ACC112 (cell line): ENCODE results near the gene SMIM30.
A peak's percentile ranks its signal among the peaks of the same experiment; 100 is the strongest.
"Not testable (repeated sequence)": the region's sequence is repeated elsewhere in the genome, so short reads cannot be mapped to it uniquely, and the experiment has no call there.

Experiments used
- H2AFZ ChIP-seq: fragments of 200-600 bp; sonication (generic); one replicate; pipeline ENCODE4 v1.6.0; 2017; ENCODE audit warnings: antibody characterized with exemption, low read length; ENCODE audit not compliant: unreplicated experiment
- H3K27ac ChIP-seq: fragments of 200-600 bp; sonication (generic); 2 replicates; pipeline ENCODE4 v1.5.1; 2014; ENCODE audit warnings: low read depth, mild to moderate bottlenecking, antibody characterized with exemption, low read length, moderate library complexity
- H3K27me3 ChIP-seq: fragments of 200-600 bp; sonication (generic); 2 replicates; pipeline ENCODE4 v1.6.1; 2014; ENCODE audit warnings: mild to moderate bottlenecking, antibody characterized with exemption, low read length, moderate library complexity, mixed read lengths; ENCODE audit not compliant: insufficient read depth
- H3K36me3 ChIP-seq: fragments of 200-600 bp; sonication (generic); 2 replicates; pipeline ENCODE4 v1.6.1; 2016; ENCODE audit warnings: mild to moderate bottlenecking, antibody characterized with exemption, low read length, moderate library complexity, mixed read lengths; ENCODE audit not compliant: insufficient read depth
- H3K4me1 ChIP-seq: fragments of 200-600 bp; sonication (generic); one replicate; pipeline ENCODE4 v1.6.1; 2016; ENCODE audit warnings: low read length, mixed read lengths; ENCODE audit not compliant: insufficient read depth, unreplicated experiment, control insufficient read depth
- H3K4me3 ChIP-seq: fragments of 200-600 bp; sonication (generic); 2 replicates; pipeline ENCODE4 v1.5.1; 2014; ENCODE audit warnings: mild to moderate bottlenecking, low read depth, low read length
- H3K79me2 ChIP-seq: fragments of 200-600 bp; sonication (generic); one replicate; pipeline ENCODE4 v1.6.0; 2016; ENCODE audit warnings: low read length; ENCODE audit not compliant: control insufficient read depth, unreplicated experiment, insufficient read depth

SMIM30 gene, protein sequence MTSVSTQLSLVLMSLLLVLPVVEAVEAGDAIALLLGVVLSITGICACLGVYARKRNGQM

DNA sequence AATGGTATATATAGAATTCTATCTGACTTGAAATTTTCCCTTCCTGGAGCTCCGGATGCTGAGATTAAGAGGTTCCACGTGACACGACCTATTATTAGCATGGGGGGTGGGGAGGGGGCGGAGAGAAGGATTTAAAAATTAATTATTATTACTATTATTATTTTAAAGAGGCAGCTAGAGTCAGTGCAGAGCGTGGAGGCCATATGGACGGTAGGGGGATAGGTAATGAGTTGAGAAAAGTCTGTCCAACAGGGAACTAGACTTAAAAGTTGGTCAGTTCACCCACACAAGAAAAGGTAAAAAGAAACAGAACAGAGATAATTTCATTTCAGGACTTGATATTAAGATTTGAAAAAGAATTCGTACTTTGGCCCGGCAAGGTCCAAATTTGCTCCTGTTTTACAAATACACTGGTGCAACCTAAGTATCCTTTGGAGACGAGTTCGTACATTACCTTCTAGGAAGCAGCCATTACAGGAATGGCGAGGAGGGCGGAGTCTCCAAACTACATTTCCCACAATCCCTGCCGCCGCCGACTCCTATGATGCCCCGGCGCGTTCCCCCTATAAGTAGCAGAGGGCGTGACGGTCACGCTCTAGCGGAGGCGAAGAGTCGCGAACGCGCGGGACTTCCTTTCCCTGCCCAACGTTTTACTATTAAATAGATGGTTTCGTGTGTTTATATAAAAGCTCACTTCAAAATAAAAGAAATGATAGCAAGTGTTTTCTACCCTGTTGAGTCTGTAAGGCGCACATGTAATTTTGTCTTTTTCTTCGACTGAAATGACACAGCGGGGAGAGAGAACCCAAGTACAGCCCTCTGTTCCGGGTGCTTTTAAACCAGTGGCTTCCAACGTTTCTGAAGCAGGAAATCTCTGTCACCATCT lies at the start of gene SMIM30:
TSS of gene SMIM30 (minus strand) at position 481 of the 886 bp plus-strand sequence. CDS start 976 bp downstream, outside the sequence.
- Histone ChIP-seq H3K27ac (peak within 1 kb of the TSS; percentile 29; the same call in 1 of the 2 replicates), H3K4me3 (peak within 1 kb of the TSS; percentile 88), H3K36me3 (peaks cover 8% of the 10 kb centered on the region; the same call in 1 of the 2 replicates), H2AFZ (peak within 1 kb of the TSS; percentile 61), H3K27me3 (no peaks in the 10 kb centered on the region), H3K4me1 (no peaks in the 10 kb centered on the region), H3K79me2 (peaks cover 5% of the 10 kb centered on the region)

GRCh38 chr7:113166176-113166575 lies 47.8 kb upstream of the SMIM30 start:
- not testable (repeated sequence) for H3K36me3 ChIP-seq, H2AFZ ChIP-seq, H3K27me3 ChIP-seq, H3K79me2 ChIP-seq, H3K27ac ChIP-seq, H3K4me1 ChIP-seq, H3K4me3 ChIP-seq

- H3K4me1 ChIP-seq = no peaks in the 10 kb centered on the region
- no peaks in the 10 kb centered on the region for H3K36me3 ChIP-seq
- no peaks in the 10 kb centered on the region for H3K79me2 ChIP-seq
- no peaks in the 10 kb centered on the region for H3K27me3 ChIP-seq
- no peak overlapping the region for H3K27ac ChIP-seq
- no peak overlapping the region for H3K4me3 ChIP-seq
- no peak overlapping the region for H2AFZ ChIP-seq
These were observed 42.7 kb upstream of the SMIM30 start for GRCh38 chr7:113161050-113161449.

DNA sequence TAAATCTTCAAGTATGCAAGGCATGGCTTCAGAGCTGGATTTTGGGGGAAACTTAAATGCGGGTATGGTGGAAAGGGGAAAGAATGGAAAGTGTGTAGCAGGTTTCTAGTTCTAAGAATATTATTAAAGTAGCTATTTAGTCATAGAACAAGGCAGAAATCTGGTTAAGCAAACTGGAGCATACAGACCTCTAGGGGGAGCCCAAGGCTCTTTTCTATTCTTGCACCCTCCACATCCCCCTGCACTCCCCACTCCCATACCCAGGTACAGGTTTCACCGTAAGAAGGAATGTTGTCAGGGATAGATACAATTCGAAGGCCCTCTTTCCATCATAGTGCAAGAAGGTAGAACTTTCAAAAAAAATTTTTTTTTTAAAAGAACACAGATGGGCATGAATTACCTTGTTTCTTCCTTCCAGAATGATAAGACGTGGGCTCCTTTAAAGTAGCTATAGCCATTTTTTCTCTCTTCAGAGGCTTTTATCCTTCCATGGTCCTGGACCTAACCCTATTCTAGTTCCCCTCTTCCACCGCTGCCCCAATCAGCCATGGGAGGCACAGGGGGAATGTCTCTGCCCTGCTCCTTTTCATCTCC lies 41.5 kb upstream of the SMIM30 start:
- Histone ChIP-seq H3K27me3 (no peaks in the 10 kb centered on the region), H3K4me3 (no peak overlapping the region), H3K36me3 (no peaks in the 10 kb centered on the region), H3K27ac (no peak overlapping the region), H2AFZ (no peak overlapping the region), H3K79me2 (no peaks in the 10 kb centered on the region), H3K4me1 (no peaks in the 10 kb centered on the region)

- no peaks in the 10 kb centered on the region for H3K4me1 ChIP-seq
- H3K27me3 ChIP-seq = no peaks in the 10 kb centered on the region
- H2AFZ ChIP-seq = peak overlapping the region; percentile 12
- no peak overlapping the region for H3K27ac ChIP-seq
- H3K79me2 ChIP-seq = no peaks in the 10 kb centered on the region
- H3K36me3 ChIP-seq = no peaks in the 10 kb centered on the region
- H3K4me3 ChIP-seq = no peak overlapping the region
These were observed 40.4 kb upstream of the SMIM30 start for GRCh38 chr7:113158756-113159155.

GRCh38 chr7:113154117-113154516 lies 35.8 kb upstream of the SMIM30 start:
- H3K27ac ChIP-seq = no peak overlapping the region
- H3K4me1 ChIP-seq = no peaks in the 10 kb centered on the region
- H2AFZ ChIP-seq = no peak overlapping the region
- no peaks in the 10 kb centered on the region for H3K27me3 ChIP-seq
- H3K36me3 ChIP-seq = no peaks in the 10 kb centered on the region
- H3K4me3 ChIP-seq = no peak overlapping the region
- H3K79me2 ChIP-seq = no peaks in the 10 kb centered on the region

DNA sequence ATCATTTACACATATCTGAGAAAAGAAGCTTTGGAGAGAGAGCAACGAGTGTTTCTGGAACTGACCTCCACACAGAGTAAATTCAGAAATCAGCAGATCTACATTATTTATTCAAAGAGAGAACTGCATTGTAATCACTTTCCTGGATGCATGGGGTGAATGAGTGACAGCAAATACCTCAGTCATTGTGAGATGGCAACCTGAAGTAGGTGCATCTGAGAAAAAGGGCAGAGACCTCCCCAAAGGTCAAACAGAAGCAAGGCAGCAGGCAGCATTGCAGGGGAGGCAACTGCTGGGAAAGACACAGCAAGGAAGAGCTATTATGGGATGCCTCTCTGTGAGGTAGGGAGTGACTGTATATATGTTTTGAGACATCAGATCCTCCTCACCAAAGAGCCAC lies 26.5 kb upstream of the SMIM30 start:
- H3K36me3 ChIP-seq = no peaks in the 10 kb centered on the region
- H3K27me3 ChIP-seq = 0 out of 2 replicates have a peak, but pooled peaks cover 7% of the 10 kb centered on the region
- H3K4me3 ChIP-seq = no peak overlapping the region
- no peaks in the 10 kb centered on the region for H3K79me2 ChIP-seq
- H3K27ac ChIP-seq = no peak overlapping the region
- no peaks in the 10 kb centered on the region for H3K4me1 ChIP-seq
- no peak overlapping the region for H2AFZ ChIP-seq

- H3K36me3 ChIP-seq = no peaks in the 10 kb centered on the region
- H2AFZ ChIP-seq = no peak overlapping the region
- no peaks in the 10 kb centered on the region for H3K4me1 ChIP-seq
- no peaks in the 10 kb centered on the region for H3K79me2 ChIP-seq
- no peak overlapping the region for H3K4me3 ChIP-seq
- H3K27ac ChIP-seq = no peak overlapping the region
- H3K27me3 ChIP-seq = 0 out of 2 replicates have a peak, but pooled peaks cover 4% of the 10 kb centered on the region
These were observed 25.3 kb upstream of the SMIM30 start for GRCh38 chr7:113143486-113144257.

DNA sequence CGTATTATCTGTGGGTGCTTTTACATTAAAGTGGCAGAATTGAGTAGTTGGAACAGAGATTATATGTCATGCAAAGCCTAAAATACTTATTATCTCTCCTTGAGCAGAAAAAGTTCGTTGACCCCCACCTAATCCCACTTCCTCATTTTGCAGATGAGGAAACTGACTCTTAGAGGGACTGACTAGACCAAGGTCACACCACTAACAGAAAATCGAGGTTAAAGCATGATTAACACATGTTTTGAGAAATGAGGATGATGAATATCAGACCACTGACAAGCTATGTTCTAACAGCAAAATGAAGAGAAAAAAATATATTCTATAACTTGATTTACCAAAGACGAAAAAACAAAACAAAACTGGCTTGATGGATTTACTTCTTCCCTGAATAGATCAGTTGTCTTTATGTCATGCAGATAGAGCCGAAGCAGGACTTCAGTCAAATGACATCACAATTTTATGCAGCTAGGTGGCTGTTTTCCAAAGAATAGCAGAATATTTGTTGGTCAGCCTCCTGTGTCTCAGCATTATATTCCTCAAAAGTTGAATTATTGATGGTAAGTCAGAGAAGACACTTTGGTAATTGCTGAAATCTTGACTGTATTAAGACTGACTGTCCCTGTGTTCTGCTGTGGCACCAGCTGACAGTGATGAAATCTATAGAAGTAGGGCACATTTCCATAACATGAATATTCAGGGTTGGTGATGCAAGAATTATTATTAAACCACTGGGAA lies 24.2 kb upstream of the SMIM30 start:
- Histone ChIP-seq H2AFZ (no peak overlapping the region), H3K36me3 (no peaks in the 10 kb centered on the region), H3K4me1 (no peaks in the 10 kb centered on the region), H3K27ac (no peak overlapping the region), H3K4me3 (no peak overlapping the region), H3K27me3 (0 out of 2 replicates have a peak, but pooled peaks cover 3% of the 10 kb centered on the region), H3K79me2 (no peaks in the 10 kb centered on the region)

GRCh38 chr7:113141803-113142202 lies 23.4 kb upstream of the SMIM30 start:
- H3K36me3 ChIP-seq = no peaks in the 10 kb centered on the region
- no peaks in the 10 kb centered on the region for H3K4me1 ChIP-seq
- no peak overlapping the region for H3K27ac ChIP-seq
- H2AFZ ChIP-seq = no peak overlapping the region
- H3K4me3 ChIP-seq = no peak overlapping the region
- H3K79me2 ChIP-seq = no peaks in the 10 kb centered on the region
- 0 out of 2 replicates have a peak, but pooled peaks cover 2% of the 10 kb centered on the region for H3K27me3 ChIP-seq
